Measurements from ENCODE around the gene ODF2.
"Not testable (repeated sequence)": the region's sequence is repeated elsewhere in the genome, so short reads cannot be mapped to it uniquely, and the experiment has no call there.

The ODF2 gene

DNA sequence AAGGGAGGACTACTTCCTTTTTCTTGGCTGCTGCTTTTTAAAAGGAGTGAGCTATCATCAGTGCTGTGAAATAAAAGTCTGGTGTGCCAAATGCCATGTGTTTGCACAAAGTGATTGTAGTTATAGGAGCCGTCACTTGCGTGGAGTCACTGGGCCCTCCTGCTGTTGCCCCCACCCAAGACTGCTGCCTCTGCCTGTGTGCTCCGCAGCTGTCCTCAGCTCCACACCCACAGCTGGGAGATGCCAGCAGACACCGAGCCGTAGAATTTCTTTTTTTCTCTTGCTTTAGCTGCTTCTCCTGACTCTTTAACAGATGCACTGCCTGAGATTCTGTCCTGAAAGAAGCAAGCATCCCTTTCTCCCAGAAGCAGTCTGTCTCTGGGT is 38.9 kb downstream of the ODF2 start:
- DNase-seq (ENCODE audit: low read depth) = no peak
- no peak overlapping the region for H3K4me3 ChIP-seq (ENCODE audit: low read depth, low read length)
- TF ChIP-seq POLR2A (IDR thresholded peaks at IDR 0.05; ENCODE audit: extremely low read depth, insufficient read length) = no peak
- TF ChIP-seq, protein P1, sequence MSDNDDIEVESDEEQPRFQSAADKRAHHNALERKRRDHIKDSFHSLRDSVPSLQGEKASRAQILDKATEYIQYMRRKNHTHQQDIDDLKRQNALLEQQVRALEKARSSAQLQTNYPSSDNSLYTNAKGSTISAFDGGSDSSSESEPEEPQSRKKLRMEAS (IDR thresholded peaks at IDR 0.05; ENCODE audit: low read depth, low read length) = peak; percentile 34; the same call in 1 of the 2 replicates
- peak; percentile 9; the same call in 1 of the 2 replicates for TF ChIP-seq MYC (IDR thresholded peaks at IDR 0.05; ENCODE audit: low read depth, low read length)

DNA sequence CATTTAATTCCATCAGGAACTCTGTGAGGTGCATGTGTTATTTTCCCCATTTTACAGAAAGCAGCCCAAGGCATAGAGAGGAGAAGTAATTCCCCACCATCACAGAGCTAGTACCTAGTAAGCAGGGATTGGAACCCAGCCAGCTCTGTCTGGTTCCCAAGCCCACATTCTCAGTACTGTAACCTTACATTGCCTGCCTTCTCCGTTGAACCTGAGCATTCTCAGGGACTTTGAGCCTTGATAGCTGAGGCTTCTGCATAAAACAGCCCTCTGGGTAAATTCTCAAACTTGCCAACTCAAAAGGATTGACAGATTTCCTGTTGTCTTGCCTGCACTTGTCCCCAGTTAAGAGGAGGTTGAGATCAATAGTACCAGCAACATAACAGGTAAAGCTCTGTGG is 39.5 kb downstream of the ODF2 start:
- H3K4me3 ChIP-seq (ENCODE audit: low read depth, low read length) = no peak overlapping the region
- TF ChIP-seq MYC (IDR thresholded peaks at IDR 0.05; ENCODE audit: low read depth, low read length) = no peak
- TF ChIP-seq POLR2A (IDR thresholded peaks at IDR 0.05; ENCODE audit: extremely low read depth, insufficient read length) = no peak
- TF ChIP-seq, protein P2, sequence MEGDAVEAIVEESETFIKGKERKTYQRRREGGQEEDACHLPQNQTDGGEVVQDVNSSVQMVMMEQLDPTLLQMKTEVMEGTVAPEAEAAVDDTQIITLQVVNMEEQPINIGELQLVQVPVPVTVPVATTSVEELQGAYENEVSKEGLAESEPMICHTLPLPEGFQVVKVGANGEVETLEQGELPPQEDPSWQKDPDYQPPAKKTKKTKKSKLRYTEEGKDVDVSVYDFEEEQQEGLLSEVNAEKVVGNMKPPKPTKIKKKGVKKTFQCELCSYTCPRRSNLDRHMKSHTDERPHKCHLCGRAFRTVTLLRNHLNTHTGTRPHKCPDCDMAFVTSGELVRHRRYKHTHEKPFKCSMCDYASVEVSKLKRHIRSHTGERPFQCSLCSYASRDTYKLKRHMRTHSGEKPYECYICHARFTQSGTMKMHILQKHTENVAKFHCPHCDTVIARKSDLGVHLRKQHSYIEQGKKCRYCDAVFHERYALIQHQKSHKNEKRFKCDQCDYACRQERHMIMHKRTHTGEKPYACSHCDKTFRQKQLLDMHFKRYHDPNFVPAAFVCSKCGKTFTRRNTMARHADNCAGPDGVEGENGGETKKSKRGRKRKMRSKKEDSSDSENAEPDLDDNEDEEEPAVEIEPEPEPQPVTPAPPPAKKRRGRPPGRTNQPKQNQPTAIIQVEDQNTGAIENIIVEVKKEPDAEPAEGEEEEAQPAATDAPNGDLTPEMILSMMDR (IDR thresholded peaks at IDR 0.05; ENCODE audit: low read depth, low read length) = no peak
- no peak for DNase-seq (ENCODE audit: low read depth)

GRCh38 chr9:128495804-128496417 is 40.1 kb downstream of the ODF2 start:
- no peak for TF ChIP-seq MYC (IDR thresholded peaks at IDR 0.05; ENCODE audit: low read depth, low read length)
- no peak for TF ChIP-seq POLR2A (IDR thresholded peaks at IDR 0.05; ENCODE audit: extremely low read depth, insufficient read length)
- TF ChIP-seq, protein P1 (IDR thresholded peaks at IDR 0.05; ENCODE audit: low read depth, low read length) = no peak
- TF ChIP-seq, protein P2 (IDR thresholded peaks at IDR 0.05; ENCODE audit: low read depth, low read length) = no peak

DNA sequence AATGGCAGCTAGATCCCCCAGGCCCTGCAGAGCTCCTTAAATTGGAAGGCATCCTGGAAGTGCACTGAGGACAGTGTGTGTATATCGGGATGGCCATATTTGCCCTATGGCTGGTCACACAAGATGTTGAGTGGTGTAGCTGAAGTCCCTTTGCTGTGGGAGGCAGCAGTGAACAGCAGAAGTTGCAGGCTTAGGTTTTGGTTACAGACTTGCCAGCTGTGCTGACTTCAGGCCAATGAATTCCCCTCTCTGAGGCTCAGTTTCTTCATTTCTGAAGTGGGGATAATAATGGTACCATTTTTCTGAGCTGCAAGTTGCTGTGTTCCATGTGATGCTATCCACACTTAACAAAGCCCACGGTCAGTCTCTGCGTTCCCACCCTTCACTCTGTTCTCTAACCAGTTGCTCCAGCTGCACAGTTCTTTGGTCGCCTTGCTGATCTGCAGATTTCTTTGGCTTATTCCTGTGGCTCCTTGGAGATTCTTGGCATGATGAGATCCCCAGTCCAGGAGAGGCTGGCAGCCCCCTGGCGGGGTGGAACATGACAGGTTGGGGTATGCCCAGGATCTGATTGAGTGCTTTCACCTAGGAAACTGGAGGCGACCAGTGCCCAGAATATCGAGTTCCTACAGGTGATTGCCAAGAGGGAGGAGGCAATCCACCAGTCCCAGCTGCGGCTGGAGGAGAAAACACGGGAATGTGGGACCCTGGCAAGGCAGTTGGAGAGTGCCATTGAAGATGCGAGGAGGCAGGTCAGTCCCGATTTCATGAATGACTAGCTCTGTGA is 42.2 kb downstream of the ODF2 start:
- no peak for DNase-seq (ENCODE audit: low read depth)
- H3K4me3 ChIP-seq (ENCODE audit: low read depth, low read length) = no peak overlapping the region
- TF ChIP-seq POLR2A (IDR thresholded peaks at IDR 0.05; ENCODE audit: extremely low read depth, insufficient read length) = no peak
- TF ChIP-seq, protein P1 (IDR thresholded peaks at IDR 0.05; ENCODE audit: low read depth, low read length) = no peak
- TF ChIP-seq MYC (IDR thresholded peaks at IDR 0.05; ENCODE audit: low read depth, low read length) = no peak
- TF ChIP-seq, protein P2 (IDR thresholded peaks at IDR 0.05; ENCODE audit: low read depth, low read length) = no peak

More at GRCh38 chr9:128495804-128496417, 40.1 kb downstream of the ODF2 start:
- DNase-seq (ENCODE audit: low read depth) = no peak
- no peak overlapping the region for H3K4me3 ChIP-seq (ENCODE audit: low read depth, low read length)

DNA sequence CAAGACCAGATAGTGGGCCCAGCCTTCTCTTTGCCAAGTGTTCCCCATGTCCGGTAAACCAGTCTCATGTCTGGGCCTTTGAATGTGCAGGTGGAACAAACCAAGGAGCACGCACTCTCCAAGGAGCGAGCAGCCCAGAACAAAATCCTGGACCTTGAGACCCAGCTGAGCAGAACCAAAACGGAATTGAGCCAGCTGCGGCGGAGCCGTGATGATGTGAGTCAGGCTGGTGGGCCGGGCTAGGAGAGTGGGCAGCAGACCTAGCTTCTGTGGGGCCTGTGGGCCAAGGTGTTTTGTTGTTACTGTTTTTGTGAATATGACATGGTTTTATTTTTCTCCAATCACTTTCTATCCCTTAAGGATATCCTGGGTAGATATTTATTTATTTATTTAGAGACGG is 43.1 kb downstream of the ODF2 start:
- no peak for DNase-seq (ENCODE audit: low read depth)
- H3K4me3 ChIP-seq (ENCODE audit: low read depth, low read length) = no peak overlapping the region
- TF ChIP-seq, protein P1 (IDR thresholded peaks at IDR 0.05; ENCODE audit: low read depth, low read length) = no peak
- no peak for TF ChIP-seq POLR2A (IDR thresholded peaks at IDR 0.05; ENCODE audit: extremely low read depth, insufficient read length)
- TF ChIP-seq MYC (IDR thresholded peaks at IDR 0.05; ENCODE audit: low read depth, low read length) = no peak
- TF ChIP-seq, protein P2 (IDR thresholded peaks at IDR 0.05; ENCODE audit: low read depth, low read length) = no peak

DNA sequence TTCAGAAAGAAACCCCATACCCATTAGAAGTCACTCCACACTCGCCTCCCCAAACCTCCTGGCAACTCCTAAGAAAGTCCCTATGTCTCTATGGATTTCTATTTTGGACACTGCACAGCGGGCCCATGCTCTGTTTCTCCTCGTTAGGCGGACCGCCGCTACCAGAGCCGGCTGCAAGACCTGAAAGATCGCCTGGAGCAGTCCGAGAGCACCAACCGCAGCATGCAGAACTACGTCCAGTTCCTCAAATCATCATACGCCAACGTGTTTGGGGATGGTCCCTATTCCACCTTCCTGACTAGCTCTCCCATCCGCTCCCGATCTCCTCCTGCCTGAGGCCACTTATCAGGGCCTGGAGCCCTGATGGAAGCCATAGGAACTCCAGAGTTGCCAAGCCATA is 44.1 kb downstream of the ODF2 start:
- no peak for DNase-seq (ENCODE audit: low read depth)
- TF ChIP-seq, protein P1 (IDR thresholded peaks at IDR 0.05; ENCODE audit: low read depth, low read length) = no peak
- TF ChIP-seq, protein P2 (IDR thresholded peaks at IDR 0.05; ENCODE audit: low read depth, low read length) = no peak
- TF ChIP-seq POLR2A (IDR thresholded peaks at IDR 0.05; ENCODE audit: extremely low read depth, insufficient read length) (no peak), MYC (IDR thresholded peaks at IDR 0.05; ENCODE audit: low read depth, low read length) (no peak)
- H3K4me3 ChIP-seq (ENCODE audit: low read depth, low read length) = no peak overlapping the region

DNA sequence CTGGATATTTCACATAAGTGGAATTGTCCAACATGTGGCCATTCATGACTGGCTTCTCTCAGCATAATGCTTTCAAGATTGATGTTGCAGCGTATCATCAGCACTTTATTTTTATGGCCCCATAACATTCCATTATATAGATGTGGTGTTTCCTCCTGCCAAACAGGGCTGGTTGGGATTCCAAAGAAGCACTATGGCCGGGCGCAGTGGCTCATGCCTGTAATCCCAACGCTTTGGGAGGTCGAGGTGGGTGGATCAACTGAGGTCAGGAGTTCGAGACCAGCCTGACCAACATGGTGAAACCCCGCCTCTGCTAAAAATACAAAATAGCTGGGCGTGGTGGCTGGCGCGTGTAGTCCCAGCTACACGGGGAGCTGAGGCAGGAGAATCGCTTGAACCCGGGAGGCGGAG is 47.6 kb downstream of the ODF2 start:
- DNase-seq (ENCODE audit: low read depth) = not testable (repeated sequence)

More for the DNA sequence above, 47.6 kb downstream of the ODF2 start:
- not testable (repeated sequence) for H3K4me3 ChIP-seq (ENCODE audit: low read depth, low read length)

Measured in NB4 (cell line).